Sigmoid colon (tissue), 4 donors: ENCODE results near the gene DAO.

Experiments used
- CTCF ChIP-seq, 4 experiments: fragments of 450-650 bp in 3 of 4; fragments of 200-600 bp in 1 of 4; IDR thresholded peaks; one replicate each; pipeline ENCODE4 v1.5.1; 2016 to 2019; ENCODE audit warnings: antibody characterized with exemption in 4 of 4, mild to moderate bottlenecking in 3 of 4, moderate library complexity in 2 of 4
- EP300 ChIP-seq, 4 donors: sonication (generic); formaldehyde crosslinking; IDR thresholded peaks; one replicate each; pipeline ENCODE4 v1.6.1; 2017; ENCODE audit warnings: antibody characterized with exemption in 4 of 4
- POLR2A ChIP-seq, 2 donors: fragments of 450-650 bp; IDR thresholded peaks; one replicate each; pipeline ENCODE4 v1.6.1; 2016; ENCODE audit warnings: antibody characterized with exemption in 2 of 2, mild to moderate bottlenecking in 2 of 2, moderate library complexity in 2 of 2
- POLR2AphosphoS5 ChIP-seq, 4 donors: sonication (generic); formaldehyde crosslinking; IDR thresholded peaks; one replicate each; pipeline ENCODE4 v1.6.1; 2017; ENCODE audit warnings: antibody characterized with exemption in 4 of 4

- TF ChIP-seq CTCF (IDR thresholded peaks at IDR 0.05), result no peak
- TF ChIP-seq POLR2A (IDR thresholded peaks at IDR 0.05), result no peak
- peak in 2 of 4 donors; percentile 23 to 31 for TF ChIP-seq POLR2AphosphoS5 (IDR thresholded peaks at IDR 0.05)
- TF ChIP-seq EP300 (IDR thresholded peaks at IDR 0.05), result no peak
Measured at GRCh38 chr12:108850854-108851573, 28.9 kb upstream of the DAO start.
